GM18873 (cell line): Measurements from ENCODE around the gene CHST14.

Source experiments
- ATAC-seq: cut with Tn5 transposase; IDR thresholded peaks from one replicate; pipeline ENCODE4 v1.9.1; 2021; ENCODE audit warnings: mild to moderate bottlenecking, moderate library complexity, moderate number of reproducible peaks; ENCODE audit not compliant: unreplicated experiment, low FRiP score

The CHST14 gene

DNA sequence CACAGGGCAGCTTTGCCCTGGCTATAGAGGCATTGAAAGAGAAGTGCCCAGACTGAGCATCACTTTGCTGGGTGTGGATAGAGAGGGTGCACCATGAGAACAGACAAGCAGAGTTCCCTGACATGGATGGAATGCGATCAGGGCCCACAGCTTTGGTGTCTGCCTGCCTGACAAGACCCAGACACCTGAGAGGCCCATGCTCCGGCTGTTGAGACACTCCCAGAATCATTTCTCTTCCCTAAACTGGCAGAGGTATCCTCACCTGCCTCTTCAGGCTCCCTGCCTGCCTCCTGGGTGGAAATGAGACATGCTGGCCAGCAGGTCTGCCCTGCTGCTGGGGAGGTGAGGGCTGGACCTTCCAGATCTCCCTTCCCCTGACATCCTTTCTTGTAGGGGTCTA lies 10.4 kb upstream of the CHST14 start:
- ATAC-seq: no peak

DNA sequence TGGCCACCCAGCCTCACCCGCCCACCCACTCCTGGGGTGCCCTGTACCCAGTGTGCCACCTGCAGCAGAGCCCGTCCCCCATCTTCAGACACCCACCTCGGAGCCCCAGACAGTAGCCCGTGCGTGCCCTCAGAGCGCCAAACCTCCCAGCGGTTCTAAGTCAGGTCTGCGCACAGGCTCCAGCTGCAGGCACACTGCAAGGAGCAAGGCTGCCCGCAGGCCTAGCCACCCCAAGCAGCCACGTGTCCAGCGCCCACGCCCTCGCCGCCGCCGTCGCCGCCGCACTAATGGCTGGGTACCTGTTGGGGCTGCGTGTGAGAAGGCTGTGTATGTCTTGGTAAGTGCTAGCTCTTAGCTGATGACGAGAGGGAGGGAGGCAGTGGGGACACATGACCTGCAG lies 8.8 kb upstream of the CHST14 start:
- ATAC-seq: no peak

GRCh38 chr15:40463279-40463678 lies 7.5 kb upstream of the CHST14 start:
- ATAC-seq: no peak

DNA sequence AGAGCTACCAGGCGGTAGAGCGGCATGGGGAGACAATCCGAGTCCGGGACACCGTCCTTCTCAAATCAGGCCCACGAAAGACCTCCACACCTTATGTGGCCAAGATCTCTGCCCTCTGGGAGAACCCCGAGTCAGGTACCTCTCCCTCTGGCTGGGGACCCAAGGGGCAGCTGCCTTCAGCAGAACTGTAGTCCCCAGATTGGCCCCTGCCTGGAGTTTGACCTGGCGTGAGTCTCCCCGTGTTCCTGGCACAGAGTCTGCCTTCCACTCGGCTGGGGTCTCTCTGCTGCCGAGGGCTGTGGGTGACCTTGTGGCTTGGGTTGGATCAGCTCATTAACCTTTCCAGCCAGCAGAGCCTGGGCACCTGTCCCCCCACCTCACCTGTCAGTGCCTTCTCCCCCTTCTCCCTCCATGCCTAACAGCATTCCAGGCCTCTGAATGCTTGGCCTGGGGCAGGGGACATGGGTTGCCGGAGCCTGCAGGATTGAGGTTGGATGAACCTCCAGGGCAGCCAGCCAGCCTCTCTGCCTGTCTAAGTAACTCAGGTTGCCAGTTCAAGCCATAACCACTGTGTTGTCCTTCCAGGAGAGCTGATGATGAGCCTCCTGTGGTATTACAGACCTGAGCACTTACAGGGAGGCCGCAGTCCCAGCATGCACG lies 6.8 kb upstream of the CHST14 start:
- no peak for ATAC-seq

GRCh38 chr15:40464595-40465185 lies 6.1 kb upstream of the CHST14 start:
- ATAC-seq: no peak

DNA sequence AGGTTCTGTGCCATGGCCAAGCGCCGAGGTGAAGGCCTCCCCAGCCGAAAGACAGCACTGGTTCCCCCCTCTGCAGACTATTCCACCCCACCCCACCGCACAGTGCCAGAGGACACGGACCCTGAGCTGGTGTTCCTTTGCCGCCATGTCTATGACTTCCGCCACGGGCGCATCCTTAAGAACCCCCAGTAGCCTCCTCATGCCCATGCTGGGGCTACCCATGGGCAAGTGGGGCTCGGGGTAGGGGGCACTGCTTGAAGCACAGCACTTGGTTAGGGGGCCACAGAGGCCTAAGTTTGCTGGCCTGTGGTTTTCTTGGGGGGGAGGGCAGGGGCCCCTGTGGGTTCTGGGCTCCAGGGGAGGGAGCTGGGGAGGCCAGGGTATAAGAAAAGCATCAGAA lies 4.8 kb upstream of the CHST14 start:
- ATAC-seq: no peak

DNA sequence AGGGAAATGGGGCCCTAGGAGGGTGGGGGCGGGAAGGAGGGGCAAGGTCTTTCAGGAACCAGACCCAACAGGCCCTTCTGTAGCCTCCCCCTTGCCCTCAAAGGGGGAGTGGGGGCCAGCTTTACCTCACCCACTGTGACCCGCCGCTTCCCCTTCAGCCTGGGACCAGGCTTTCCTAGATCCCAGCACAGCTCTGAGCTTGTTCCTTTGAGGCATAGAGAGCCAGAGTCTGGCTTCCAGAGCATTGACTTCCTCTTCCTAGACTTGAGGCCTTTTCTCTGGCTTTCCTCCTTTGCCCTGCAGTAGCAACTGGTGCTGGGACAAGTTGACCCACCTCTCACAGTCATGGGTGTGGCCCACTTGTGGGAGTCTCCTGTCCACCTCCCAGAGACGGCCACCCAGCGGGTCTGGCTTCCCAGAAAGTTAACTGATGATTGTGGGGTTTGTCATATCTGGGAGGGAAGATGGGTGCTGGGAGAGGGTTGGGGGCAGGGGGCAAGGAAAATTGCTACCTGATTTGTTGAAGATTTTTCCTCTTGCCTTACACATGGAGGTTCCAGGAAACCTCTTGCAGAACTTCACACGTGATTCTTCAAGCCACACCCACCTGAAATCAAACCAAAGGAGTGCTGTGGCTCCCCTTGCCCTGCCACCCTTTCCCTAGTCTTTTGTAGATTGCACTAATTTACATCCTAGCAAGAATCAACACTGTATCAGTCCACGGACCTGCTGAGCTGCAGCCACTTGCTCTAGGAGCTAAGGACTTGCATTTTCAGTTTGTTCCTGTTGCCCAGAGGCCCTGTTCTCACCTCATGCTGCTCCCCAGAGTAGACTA lies 4.1 kb upstream of the CHST14 start:
- no peak for ATAC-seq

- no peak for ATAC-seq
Observed at GRCh38 chr15:40467261-40467615, 3.5 kb upstream of the CHST14 start.

DNA sequence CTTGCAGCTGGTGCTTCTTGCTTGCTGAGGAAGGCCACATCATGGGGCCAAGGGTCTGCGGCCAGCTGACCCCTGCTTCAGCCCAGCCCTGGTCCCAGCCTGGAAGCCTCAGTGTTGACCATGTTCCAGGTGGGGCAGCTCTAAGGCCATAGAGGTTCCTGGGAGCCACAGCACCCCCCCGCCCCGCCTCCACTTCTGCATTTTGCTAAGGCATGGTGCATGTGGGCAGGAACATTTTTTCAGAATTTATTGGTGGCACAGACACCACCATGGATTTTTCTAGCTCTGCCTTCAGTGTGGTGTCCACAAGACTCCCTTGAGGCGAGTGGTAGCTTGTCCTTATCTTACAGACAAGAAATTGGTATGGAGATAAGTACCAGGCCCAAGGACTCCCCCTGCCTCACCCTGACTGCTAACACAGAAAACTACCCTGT lies 1.9 kb upstream of the CHST14 start:
- ATAC-seq: no peak

DNA sequence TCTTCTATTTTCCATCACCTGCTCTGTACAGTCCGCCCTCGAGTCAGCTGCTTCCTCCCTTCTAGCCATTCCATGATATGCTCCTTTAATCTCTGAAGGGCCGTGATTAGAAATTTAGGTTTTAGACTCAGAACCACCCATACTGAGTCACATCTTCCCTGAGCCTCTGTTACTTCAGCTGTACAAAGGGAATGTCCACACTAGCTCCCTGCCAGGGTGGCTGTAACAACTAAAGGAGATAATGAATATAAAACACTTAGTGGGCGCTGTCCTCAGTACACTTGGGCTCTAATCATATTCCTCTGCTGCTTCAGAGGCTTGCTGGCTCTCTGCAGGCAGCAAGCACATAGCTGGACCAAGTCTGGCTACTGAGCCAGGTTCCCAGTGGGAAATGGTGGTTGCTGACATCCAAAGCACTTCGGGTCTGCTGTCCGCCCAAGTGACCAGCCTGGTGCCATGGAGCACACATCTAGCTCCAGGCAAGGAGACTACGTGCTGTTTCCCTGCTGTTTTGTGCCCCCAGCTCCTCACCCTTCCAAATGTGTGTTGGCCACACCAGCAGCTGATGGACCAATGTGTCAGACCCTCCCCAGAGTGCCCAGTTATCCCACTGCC lies 901 bp upstream of the CHST14 start:
- no peak for ATAC-seq

DNA sequence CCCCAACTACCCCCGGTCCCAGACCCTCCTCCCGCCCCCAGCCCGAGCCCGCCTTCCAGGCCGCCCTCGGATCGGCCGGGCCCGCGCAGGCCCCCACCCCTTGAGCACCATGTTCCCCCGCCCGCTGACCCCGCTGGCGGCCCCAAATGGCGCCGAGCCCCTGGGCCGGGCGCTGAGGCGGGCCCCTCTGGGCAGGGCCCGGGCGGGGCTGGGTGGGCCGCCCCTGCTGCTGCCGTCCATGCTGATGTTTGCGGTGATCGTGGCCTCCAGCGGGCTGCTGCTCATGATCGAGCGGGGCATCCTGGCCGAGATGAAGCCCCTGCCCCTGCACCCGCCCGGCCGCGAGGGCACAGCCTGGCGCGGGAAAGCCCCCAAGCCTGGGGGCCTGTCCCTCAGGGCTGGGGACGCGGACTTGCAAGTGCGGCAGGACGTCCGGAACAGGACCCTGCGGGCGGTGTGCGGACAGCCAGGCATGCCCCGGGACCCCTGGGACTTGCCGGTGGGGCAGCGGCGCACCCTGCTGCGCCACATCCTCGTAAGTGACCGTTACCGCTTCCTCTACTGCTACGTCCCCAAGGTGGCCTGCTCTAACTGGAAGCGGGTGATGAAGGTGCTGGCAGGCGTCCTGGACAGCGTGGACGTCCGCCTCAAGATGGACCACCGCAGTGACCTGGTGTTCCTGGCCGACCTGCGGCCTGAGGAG lies 472 bp downstream of the CHST14 start:
- ATAC-seq: no peak

DNA sequence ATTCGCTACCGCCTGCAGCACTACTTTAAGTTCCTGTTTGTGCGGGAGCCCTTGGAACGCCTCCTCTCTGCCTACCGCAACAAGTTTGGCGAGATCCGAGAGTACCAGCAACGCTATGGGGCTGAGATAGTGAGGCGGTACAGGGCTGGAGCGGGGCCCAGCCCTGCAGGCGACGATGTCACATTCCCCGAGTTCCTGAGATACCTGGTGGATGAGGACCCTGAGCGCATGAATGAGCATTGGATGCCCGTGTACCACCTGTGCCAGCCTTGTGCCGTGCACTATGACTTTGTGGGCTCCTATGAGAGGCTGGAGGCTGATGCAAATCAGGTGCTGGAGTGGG lies 995 bp downstream of the CHST14 start:
- no peak for ATAC-seq

DNA sequence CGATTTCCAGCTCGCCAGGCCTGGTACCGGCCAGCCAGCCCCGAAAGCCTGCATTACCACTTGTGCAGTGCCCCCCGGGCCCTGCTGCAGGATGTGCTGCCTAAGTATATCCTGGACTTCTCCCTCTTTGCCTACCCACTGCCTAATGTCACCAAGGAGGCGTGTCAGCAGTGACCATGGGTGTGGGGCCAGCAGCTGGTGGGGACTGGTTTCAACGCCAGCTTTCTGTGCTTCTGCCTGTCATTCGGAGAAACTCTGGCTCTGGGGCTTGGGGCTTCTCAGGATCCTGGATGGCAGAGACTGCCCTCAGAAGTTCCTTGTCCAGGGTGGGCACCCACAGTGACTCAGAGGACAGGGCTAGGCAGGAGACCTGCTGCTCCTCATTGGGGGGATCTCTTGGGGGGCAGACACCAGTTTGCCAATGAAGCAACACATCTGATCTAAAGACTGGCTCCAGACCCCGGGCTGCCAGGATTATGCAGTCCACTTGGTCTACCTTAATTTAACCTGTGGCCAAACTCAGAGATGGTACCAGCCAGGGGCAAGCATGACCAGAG lies 1.5 kb downstream of the CHST14 start:
- ATAC-seq: no peak

DNA sequence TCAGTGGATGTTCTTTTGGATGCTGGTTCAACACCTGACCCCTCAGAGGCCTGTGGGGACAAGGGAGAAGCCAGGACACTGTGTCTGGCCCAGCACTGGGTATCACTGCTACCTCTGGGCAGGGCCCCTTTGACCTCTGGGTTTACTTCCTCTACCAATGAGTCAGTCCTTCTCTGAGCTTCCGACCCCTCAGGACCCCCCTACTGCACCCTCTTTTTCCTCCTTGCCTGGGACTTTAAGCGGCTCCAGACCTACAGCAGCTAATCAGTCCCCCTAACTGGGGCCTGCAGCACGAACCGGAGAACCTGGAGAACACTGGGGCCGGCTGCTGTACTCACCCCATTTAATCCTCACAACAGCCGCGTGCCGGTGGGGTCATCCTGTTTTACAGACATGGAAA lies 3.8 kb downstream of the CHST14 start:
- ATAC-seq: no peak

GRCh38 chr15:40477642-40478327 lies 7.0 kb downstream of the CHST14 start:
- no peak for ATAC-seq

DNA sequence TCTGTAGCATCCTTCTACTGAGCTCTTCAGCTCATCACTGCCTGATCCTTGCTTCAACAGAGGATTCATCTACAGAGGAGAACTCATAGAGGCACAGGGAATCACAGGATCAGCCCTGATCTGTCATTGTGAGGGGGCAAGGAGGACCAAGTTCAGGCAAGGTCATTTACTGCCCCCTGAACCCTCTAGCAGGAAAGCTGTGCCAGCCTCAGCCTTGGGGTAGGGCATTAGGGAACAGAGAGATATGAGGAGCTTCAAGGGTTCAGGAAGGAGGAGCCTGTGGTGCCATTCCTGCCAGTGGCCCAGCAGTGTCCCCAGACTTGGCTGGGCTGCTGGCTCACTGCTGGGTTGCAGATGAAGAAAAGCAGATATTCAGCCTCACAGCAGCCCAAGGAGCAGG lies 8.2 kb downstream of the CHST14 start:
- ATAC-seq: no peak

- no peak for ATAC-seq
Observed at GRCh38 chr15:40481341-40482074, 10.7 kb downstream of the CHST14 start.

- no peak for ATAC-seq
Observed at GRCh38 chr15:40483919-40484318, 13.1 kb downstream of the CHST14 start.

DNA sequence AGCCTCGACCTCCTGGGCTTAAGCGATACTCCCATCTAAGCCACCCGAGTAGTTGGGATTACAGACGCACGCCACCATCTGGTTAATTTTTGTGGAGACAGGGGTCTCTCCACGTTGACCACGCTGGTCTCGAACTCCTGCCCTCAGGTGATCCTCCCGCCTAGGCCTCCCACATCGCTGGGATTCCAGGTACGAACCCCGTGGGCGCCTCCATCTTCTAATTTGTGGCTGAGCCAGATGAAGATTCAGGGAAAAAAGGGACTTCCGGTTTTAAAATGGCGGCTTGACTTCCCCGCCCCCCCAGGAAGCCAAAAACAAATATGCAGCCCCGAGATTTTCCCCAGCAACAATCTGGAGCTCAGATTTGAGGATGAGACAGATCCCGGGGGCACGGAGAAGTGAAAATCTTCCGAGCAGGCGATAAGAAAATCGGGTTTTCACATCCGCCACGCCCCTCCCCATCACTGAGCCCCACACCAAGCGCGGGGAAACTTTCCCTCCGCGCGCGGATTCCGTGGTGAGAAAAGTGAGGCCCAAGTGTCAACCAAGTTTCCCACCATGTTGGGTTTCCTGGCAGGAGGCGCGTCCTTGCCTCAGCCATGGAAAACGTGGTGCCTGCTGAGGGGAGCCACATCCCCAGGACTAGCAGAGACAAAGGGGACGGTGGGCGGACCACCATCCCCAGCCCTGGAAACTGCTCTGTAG lies 15.4 kb downstream of the CHST14 start:
- ATAC-seq: no peak
